Left kidney (tissue), 2 donors: ENCODE data around the gene POU2F2. TPM values are rescaled to one million over a fixed set of nuclear protein-coding genes. Genes with fewer than 3 reads are reported as not detected.
A peak's percentile ranks its signal among the peaks of the same experiment; 100 is the strongest.

Experiments
- DNase-seq: peaks from one replicate; pipeline ENCODE4 v3.0.0-alpha.2; 2013
- polyA plus RNA-seq: library from polyadenylated mRNA; unstranded; fragments of 120-200 nt; gene quantifications from one replicate; pipeline ENCODE4 v1.2.1, GENCODE V29; 2013; ENCODE audit not compliant: insufficient read length

The POU2F2 gene
- polyA plus RNA-seq, 1 donor, result 0.70 TPM

DNA sequence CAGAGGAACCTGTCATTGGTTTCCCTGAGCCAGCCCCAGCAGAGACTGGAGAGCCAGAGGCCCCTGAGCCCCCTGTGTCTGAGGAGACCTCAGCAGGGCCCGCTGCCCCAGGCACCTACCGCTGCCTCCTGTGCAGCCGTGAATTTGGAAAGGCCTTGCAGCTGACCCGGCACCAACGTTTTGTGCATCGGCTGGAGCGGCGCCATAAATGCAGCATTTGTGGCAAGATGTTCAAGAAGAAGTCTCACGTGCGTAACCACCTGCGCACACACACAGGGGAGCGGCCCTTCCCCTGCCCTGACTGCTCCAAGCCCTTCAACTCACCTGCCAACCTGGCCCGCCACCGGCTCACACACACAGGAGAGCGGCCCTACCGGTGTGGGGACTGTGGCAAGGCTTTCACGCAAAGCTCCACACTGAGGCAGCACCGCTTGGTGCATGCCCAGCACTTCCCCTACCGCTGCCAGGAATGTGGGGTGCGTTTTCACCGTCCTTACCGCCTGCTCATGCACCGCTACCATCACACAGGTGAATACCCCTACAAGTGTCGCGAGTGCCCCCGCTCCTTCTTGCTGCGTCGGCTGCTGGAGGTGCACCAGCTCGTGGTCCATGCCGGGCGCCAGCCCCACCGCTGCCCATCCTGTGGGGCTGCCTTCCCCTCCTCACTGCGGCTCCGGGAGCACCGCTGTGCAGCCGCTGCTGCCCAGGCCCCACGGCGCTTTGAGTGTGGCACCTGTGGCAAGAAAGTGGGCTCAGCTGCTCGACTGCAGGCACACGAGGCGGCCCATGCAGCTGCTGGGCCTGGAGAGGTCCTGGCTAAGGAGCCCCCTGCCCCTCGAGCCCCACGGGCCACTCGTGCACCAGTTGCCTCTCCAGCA lies 52.1 kb downstream of the POU2F2 start:
- no peak for DNase-seq

- DNase-seq, result no peak
Measured at GRCh38 chr19:42079276-42079669, 53.0 kb downstream of the POU2F2 start.

DNA sequence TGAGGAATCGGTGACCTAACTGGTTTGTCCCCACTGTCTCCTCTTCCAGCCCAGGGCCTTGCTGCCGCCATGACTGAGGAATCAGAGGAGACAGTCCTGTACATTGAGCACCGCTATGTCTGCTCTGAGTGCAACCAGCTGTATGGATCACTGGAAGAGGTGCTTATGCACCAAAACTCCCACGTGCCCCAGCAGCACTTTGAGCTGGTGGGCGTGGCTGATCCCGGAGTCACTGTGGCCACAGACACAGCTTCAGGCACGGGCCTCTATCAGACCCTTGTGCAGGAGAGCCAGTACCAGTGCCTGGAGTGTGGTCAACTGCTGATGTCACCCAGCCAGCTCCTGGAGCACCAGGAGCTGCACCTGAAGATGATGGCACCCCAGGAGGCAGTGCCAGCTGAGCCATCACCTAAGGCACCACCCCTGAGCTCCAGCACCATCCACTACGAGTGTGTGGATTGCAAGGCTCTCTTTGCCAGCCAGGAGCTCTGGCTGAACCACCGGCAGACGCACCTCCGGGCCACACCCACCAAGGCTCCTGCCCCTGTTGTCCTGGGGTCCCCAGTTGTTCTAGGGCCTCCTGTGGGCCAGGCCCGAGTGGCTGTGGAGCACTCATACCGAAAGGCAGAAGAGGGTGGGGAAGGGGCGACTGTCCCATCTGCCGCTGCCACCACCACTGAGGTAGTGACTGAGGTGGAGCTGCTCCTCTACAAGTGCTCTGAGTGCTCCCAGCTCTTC lies 53.5 kb downstream of the POU2F2 start:
- DNase-seq, result no peak

GRCh38 chr19:42078058-42078457 lies 54.2 kb downstream of the POU2F2 start:
- no peak for DNase-seq

GRCh38 chr19:42076380-42076944 lies 55.8 kb downstream of the POU2F2 start:
- peak; percentile 41 for DNase-seq

DNA sequence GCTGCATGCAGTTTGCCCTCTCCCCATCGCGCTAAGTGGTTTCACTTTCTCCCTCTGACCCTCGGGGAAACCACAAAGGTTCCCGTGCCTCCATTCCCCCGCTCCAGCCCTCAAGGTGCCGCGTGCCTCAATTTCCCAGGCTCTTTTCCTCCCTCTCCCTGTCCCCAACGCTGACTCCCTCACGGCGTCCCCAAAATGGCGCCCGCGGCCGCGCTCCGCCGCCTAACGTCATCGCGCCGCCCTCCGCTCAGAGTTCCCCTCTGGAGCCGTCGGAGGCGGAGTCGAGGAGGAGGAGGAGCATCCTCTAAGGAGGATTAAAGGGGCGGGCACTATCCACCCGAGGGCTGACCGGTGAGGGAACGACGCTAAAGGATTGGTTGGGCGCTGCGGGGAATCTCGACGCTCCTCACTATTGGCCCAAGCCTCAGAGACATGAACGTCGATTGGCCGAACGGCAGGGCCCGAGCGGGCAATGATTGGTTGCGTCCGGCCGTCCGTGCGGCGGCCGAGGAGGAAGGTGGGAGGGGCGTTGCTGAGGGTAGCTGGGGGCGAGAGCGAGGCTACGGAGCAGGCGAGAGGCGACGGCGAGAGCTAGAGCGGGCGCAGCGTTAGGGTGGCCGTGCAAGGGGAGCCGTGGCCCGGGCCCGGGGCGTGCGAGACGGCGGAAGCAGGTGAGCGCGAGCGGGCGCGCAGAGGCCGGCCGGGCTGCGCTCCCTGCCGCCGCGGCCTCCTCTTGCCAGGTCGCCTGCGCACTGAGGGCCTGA lies 56.4 kb downstream of the POU2F2 start, which contains the start of gene ZNF574:
ZNF574 (plus strand) TSS at position 551 of the 764 bp plus-strand sequence. CDS start 2,441 bp downstream, outside the sequence.
- peak; percentile 99 for DNase-seq

- peak; percentile 32 for DNase-seq
Measured at GRCh38 chr19:42075364-42075615, 57.0 kb downstream of the POU2F2 start.

DNA sequence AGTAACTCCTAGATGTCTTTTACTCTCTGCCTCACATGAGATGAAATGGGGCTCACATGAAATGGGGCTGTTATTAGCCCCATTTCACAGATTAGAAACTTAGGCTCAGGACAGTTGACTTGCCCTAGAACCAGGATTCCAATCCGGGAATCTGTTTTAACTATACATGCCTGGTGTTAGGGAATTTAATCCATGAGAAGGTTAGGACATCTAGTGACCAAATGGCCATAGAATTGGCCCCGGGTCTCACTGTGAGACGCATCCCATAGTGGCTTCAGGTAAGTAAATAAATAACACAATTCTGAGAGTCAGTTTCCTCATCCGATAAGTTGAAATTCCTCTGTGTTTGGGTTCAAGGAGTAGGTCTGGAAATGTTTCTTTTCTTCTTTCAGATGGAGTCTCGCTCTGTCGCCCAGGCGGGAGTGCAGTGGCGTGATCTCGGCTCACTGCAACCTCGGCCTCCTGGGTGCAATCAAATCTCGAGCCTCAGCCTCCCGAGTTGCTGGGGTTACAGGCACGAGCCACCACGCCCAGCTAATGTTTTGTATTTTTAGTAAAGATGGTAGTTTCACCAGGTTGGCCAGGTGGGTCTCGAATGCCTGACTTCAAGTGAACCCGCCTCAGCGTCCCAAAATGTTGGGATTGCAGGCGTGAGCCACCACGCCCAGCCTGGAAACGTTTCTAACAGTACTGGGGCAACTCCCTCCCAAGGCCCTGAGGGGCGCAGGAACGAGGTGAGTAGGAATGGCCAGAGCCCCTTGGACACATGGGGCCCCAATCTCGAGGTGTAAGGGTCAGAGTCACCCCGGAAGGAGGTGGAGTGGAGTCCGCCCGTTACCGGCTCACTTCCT lies 57.5 kb downstream of the POU2F2 start:
- peak; percentile 37 for DNase-seq

- no peak for DNase-seq
Measured at GRCh38 chr19:42071247-42071646, 61.0 kb downstream of the POU2F2 start.

- peak; percentile 52 for DNase-seq
Measured at GRCh38 chr19:42069619-42070351, 62.5 kb downstream of the POU2F2 start, which contains the start of gene GRIK5. Gene GRIK5, minus strand, starts transcription at chr19:42070206. Its CDS starts 4,436 bp downstream, at chr19:42065770.

- DNase-seq, result no peak
Measured at GRCh38 chr19:42068756-42069571, 63.3 kb downstream of the POU2F2 start.

DNA sequence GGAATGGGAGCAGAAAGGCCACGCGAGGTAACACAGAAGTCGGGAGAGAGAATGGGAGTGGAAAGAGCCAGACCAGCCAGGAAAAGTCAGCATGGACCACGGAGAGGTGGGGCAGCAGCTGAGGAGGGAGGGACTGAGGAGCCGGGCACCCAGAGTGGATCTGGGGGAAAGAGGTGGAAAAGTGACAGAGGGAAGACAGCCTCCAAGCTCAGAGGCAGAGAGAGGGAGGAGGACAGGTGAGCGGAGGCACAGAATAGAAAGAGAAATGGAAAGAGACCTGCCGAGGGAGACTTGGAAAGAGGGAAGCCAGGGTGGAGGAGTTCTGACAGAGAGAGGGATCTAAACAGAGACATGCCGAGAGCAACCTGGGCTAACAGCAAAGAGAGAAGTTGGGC lies 63.9 kb downstream of the POU2F2 start:
- no peak for DNase-seq

- no peak for DNase-seq
Measured at GRCh38 chr19:42067315-42067888, 64.8 kb downstream of the POU2F2 start.

DNA sequence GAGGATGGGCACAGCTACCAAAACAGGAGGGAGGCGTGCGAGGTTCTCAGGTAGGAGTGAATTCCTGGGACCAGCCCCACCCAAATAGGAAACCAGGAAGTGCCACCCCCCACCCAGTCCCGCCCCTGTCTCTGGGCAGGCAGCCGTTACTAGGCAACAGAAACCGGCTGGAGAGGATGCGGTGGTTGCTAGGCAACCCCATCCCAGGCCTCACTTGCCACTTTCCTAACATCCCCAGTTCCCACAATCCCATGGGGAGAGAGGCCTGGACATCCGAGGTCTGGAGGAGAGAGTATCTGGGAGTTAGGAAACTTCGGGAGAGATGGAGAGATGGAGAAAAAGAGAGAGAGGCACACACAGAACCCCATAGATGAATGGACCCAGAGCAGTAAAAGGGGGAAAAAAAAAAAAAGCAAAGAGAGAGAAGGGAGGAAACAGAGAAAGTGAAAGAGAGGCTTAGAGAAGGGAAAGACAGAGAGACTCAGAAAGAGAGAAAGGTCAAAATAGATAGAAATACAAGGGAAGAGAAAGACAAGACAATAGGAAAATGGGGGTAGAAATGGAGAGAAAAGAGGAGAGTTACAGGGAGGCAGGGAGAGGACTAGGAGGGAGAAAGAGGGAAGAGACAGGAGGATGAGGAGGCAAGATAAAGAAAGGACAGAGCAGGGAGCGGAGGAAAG lies 66.0 kb downstream of the POU2F2 start:
- no peak for DNase-seq

DNA sequence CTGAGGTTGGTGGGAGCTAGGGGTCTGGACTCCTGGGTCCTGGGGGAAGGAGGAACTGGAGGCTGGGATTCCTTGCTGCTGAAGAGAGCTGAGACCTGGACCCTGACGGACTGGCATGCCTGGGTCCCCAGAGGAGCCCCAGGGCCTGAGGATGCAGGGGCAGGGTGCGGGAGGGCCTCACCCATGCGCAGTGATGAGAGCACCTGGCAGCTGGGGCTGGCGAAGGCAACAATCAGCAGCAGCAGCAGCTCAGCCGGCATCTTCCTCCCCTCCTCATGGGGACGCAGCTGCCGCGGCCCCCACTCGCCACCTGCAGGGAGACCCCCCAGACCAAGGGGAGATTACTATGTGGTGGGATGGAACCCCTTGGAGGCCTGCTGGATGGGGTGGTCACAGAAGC lies 66.7 kb downstream of the POU2F2 start:
- DNase-seq, result no peak

DNA sequence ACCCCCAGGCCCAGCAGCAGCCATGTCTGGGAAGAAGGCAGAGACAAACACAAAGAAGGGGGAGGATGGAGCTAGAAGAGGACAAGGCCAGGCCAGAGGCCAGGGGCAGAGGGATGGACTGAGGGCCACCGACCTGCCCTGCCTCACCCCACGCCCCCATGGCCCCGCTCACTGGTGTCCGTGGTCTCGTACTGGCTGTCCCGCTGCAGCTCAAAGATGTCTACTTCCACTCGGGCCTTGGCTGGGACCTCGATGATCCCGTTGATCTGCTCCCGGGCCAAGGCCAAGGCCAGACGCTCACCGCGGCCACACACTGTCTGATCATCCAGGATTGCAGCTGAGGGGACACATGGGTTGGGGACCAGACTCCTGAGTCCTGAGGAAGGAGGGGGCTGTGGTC lies 67.2 kb downstream of the POU2F2 start:
- DNase-seq, result no peak

DNA sequence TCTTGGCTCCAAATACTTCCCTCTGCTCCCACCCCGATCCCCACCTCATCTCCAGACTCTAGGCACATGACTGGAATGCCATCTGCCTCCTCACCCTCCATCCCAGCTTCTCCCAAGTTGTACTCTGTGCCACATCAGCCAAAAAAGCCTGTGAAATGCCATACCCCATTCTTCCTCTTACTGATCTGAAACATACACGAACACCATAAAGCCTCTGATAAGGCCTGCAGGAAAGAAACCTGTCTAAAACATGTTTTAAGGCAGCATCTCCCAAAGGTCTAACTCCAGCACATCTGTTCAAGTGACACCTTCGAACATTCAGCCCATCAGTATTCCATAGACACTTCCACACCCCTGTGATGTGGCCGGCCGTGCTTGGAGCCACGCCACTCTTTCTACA lies 67.8 kb downstream of the POU2F2 start:
- DNase-seq, result no peak

- DNase-seq, result no peak
Measured at GRCh38 chr19:42062381-42062780, 69.9 kb downstream of the POU2F2 start.

DNA sequence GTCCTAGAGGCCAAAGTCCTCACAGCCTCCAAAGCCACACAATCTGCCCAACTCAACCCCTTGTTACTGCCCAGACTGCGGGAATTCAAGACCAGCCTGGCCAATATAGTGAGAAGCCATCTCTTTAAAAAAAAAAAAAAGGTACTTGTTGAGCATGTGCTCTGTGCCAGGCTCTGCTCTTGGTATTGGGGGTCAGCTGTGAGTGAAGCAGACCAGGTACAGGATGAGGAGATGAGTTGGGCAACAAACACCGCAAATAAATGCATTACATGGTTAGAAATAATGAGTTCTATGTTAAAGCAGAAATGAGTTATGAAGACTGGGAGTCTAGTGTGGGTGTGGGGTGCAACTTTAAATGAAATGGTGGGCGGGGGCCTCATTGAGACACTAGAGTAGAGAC lies 72.1 kb downstream of the POU2F2 start:
- no peak for DNase-seq
